Fibroblast of mammary gland (primary cell): Measurements from ENCODE around the gene C2orf74.
A peak's percentile ranks its signal among the peaks of the same experiment; 100 is the strongest.
"Not testable (repeated sequence)": the region's sequence is repeated elsewhere in the genome, so short reads cannot be mapped to it uniquely, and the experiment has no call there.

Experiments
- DNase-seq: peaks from one replicate; pipeline ENCODE4 v3.0.0-alpha.2; 2010; ENCODE audit warnings: low read depth
- H3K4me3 ChIP-seq: 2 replicates; pipeline ENCODE4 v1.5.1; 2011; ENCODE audit warnings: low read depth, mild to moderate bottlenecking, low read length, moderate library complexity; ENCODE audit not compliant: control insufficient read depth
- CTCF ChIP-seq: conservative IDR thresholded peaks from 2 replicates; pipeline ENCODE4 v1.5.1; 2011; ENCODE audit warnings: low read depth, low read length, inconsistent platforms; ENCODE audit not compliant: control insufficient read depth, insufficient read depth

The C2orf74 gene

GRCh38 chr2:61135510-61135909 is 26.5 kb upstream of the C2orf74 start:
- peak; percentile 57 for DNase-seq
- TF ChIP-seq CTCF = peak; percentile 38
- H3K4me3 ChIP-seq = no peak overlapping the region

GRCh38 chr2:61138859-61139258 is 23.1 kb upstream of the C2orf74 start:
- DNase-seq = no peak
- no peak for TF ChIP-seq CTCF
- H3K4me3 ChIP-seq = no peak overlapping the region

- no peak for TF ChIP-seq CTCF
- no peak for DNase-seq
- H3K4me3 ChIP-seq = no peak overlapping the region
Measured at GRCh38 chr2:61141151-61141550, 20.8 kb upstream of the C2orf74 start.

- no peak for TF ChIP-seq CTCF
- DNase-seq = peak; percentile 97
- H3K4me3 ChIP-seq = peak overlapping the region; percentile 94
Measured at GRCh38 chr2:61144697-61145268, 17.2 kb upstream of the C2orf74 start.

GRCh38 chr2:61145990-61146389 is 16.0 kb upstream of the C2orf74 start:
- TF ChIP-seq CTCF = no peak
- DNase-seq = no peak
- peak overlapping the region; percentile 69 for H3K4me3 ChIP-seq

- not testable (repeated sequence) for DNase-seq, H3K4me3 ChIP-seq
Measured at GRCh38 chr2:61148091-61148490, 13.9 kb upstream of the C2orf74 start.

- no peak for DNase-seq
- H3K4me3 ChIP-seq = no peak overlapping the region
- TF ChIP-seq CTCF = no peak
Measured at GRCh38 chr2:61149074-61149473, 12.9 kb upstream of the C2orf74 start.
